ENCODE results near the gene MPP2.

GRCh38 chr17:43915559-43915958 is 8.2 kb upstream of the MPP2 start:
- no peak for TF ChIP-seq EP300 (IDR thresholded peaks at IDR 0.05)
- TF ChIP-seq CTCF (IDR thresholded peaks at IDR 0.05): no peak
- TF ChIP-seq POLR2A (IDR thresholded peaks at IDR 0.05): no peak
